SHP77 (cell line): ENCODE measurements around the gene TTYH3.
A peak's percentile ranks its signal among the peaks of the same experiment; 100 is the strongest.
"Not testable (repeated sequence)": the region's sequence is repeated elsewhere in the genome, so short reads cannot be mapped to it uniquely, and the experiment has no call there.

Experiments
- DNase-seq, 2 experiments: peaks; one replicate each; lab custom pipeline; 2025; lab: John Stamatoyannopoulos, UW

The TTYH3 gene

DNA sequence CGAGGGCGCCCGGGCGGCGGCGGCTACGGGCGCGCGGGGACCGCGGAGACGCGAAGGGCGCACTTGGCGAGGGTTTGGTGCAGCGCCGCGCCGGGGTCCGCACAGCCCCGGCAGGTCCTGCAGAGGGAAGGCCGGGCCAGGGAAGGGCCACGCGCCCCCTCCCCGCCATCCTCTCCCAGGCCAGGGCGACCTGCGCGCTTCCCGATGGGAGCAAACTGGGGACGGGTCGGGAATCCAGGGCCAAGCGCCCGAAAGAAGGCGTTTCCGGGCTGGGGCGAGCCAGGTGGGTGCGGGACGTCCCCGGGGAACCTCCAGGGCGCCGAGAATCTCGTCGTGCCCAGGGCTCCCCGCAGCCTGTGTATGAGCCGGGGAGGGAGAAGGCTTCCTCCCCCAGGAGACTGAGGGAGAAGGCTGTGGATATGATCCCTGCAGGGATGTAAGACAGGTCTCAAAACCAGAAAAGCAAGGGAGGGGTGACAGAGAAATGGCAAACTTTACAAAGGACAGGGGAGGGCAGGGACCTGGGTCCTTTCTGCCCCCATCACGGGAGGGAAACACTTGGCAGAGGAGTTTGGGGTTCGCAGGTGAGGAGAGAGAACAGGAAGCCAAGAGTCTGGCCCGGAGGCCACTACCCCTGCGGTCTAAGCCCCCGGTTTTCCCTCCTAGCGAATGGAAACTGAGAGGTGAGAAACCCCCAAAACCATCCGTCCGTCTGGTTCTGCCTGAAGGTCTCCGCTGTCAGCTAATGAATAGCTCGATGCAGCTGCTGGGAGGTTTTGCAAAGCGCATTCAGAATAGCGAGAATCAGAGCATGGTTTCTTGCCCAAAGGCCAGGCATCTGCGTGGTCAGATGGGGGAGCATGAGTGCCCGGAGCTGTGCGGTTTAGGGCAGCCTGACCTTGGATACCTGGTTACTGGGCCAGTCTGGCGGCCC is 56.9 kb downstream of the TTYH3 start:
- no peak for DNase-seq

DNA sequence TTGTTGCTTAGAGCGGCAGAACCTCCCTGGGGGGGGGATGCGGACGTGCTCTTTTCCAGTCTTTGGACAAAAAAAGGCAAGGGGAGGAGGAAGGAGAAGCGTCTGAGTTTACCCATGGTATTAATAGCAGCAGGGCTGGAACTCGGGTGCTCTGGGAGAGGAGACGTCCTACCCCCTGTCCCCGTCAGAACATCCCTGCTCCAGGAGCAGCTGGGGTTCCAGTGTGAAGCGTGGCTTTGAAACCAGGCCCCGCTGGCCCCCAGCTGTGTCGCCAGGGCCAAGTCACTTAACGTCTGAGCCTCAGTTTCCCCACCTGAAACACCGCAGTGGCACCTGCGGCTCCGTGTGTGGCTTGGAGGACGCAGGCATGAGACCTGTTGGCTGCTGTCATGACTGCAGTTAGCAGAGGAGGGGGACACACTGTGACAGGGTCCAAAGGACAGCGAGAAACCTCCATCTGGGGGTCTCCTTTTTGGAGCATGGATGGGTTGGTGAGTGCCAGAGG is 57.6 kb downstream of the TTYH3 start:
- DNase-seq, result no peak

DNA sequence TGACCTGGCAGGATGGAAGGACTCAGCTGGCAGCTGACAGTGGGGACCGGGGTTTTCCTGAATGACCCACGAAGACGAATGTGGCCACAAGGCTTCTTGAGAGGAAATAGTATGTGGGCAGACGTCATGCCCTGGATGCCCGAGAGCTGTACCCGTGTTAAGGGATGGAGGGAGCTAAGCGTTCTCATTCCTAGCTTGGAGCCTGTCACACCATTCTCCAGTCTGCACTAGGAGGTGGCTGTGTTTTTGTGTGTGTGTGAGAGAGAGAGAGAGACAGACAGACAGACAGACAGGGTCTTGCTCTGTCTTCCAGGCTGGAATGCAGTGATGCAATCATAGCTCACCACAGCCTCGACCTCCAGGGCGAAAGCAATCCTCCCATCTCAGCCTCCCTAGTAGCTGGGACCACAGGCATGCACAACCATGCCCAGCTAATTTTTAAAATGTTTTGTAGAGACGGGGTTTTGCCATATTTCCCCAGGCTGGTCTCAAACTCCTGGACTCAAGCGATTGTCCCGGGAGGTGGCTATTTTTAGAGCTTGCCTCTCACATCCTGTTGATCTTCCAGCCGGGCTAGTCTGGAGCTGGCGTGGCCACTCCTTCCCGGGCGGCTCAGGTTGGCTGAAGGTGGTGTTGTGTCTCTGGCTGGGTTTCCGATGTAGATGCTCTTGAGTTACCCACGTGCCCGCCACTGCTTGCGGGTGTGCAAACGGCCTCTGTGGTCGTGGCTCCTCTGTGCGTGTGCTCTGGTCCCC is 58.3 kb downstream of the TTYH3 start:
- DNase-seq, result peak; percentile 33 to 52

DNA sequence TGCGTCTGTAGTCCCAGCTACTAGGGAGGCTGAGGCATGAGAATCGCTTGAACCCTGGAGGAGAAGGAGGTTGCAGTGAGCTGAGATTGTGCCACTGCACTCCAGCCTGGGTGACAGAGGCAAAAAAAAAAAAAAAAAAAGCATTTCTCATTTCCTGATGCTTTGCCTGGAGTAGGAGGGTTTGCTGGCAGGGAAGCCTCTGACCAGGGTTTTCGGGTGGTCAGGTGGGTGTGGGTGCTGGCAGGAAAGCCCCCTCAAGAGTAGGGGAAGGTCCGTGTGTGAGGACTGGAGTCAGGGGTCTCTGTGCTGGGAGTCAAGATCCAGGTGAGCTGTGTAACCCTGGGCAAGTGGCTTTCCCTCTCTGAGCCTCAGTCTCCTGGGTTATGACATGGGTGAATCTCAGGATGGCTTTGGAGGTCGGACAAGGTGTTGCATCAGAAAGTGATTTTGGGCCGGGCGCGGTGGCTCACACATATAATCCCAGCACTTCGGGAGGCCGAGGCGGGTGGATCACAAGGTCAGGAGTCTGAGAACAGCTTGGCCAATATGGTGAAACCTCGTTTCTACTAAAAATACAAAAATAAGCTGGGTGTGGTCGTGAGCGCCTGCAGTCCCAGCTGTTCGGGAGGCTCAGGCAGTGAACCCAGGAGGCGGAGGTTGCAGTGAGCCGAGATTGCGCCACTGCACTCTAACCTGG is 59.4 kb downstream of the TTYH3 start:
- no peak for DNase-seq

DNA sequence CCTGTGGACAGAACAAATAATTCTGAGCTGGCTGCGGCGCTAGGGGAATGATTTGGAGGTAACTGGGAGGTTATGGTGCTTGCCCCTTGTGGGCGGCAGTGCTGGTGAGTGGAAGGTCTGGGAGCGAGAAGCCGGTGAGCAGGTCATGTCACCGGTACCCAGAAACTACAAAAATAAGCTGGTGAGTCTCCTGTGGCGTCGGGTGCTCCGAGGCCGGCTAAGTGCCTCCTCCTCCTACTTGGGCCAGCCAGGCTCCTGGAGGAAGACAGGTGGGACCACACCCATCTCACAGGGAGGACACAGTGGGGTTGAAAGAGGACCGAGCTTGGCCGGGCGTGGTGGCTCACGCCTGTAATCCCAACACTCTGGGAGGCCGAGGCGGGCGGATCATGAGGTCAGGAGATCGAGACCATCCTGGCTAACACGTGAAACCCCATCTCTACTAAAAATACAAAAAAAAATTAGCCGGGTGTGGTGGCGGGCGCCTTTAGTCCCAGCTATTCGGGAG is 60.2 kb downstream of the TTYH3 start:
- DNase-seq, result not testable (repeated sequence)

DNA sequence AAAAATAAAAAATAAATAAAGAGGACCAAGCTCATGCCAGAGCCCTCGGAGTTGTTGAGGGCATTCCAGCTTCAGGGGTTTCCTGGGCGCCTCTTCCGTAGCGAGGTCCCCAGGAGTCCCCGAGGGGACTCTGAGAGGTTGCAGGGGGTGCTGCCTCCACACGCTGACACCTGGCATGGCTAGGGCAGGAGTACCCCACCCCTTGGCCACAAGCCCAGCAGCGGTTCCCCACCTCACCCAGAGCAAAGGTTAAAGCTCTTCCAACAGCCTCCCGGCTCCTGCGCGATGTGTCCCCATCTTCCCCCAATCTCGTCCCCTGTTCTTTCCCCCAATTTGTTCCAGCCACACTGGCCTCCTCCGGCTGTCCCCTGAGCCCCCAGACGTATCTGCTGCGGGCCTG is 60.8 kb downstream of the TTYH3 start:
- no peak for DNase-seq

DNA sequence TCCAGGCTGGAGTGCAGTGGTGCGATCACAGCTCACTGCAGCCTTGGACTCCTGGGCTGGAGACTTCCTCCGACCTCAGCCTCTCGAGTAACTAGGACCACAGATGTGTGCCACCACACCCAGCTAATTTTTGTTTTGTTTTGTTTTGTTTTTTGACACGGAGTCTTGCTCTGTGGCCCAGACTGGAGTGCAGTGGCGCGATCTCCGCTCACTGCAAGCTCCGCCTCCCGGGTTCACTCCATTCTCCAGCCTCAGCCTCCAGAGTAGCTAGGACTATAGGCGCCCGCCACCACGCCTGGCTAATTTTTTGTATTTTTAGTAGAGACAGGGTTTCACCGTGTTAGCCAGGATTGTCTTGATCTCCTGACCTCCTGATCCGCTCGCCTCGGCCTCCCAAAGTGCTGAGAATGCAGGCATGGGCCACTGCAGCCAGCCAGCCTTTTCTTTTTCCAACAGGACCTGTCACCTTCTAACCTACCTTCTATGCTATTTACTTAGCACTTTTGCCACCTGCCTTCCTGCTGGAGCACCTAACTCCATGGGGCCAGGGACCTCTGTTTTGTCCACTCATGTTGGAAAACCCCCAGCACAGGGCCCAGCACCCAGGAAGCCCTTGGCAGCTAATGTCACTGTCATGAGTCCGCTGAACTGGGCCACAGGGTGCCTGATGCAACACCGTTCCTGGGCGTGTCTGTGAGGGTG is 61.8 kb downstream of the TTYH3 start:
- DNase-seq, result peak in 1 of 2 experiments; percentile 49

DNA sequence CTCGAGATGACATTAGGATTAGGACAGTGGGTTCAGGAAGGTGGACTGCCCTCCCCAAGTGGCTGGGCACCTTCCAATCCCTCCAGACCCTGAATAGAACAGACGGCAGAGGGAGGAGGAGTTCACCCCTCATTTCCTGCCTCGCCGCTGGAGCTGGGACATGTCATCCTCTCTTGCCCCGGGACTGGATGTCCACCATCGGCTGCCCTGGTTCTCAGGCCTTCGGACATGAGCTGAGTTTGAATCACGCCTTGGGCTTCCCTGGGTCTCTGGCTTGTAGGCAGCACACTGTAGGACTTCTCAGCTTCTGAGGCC is 62.3 kb downstream of the TTYH3 start:
- DNase-seq, result not testable (repeated sequence)

DNA sequence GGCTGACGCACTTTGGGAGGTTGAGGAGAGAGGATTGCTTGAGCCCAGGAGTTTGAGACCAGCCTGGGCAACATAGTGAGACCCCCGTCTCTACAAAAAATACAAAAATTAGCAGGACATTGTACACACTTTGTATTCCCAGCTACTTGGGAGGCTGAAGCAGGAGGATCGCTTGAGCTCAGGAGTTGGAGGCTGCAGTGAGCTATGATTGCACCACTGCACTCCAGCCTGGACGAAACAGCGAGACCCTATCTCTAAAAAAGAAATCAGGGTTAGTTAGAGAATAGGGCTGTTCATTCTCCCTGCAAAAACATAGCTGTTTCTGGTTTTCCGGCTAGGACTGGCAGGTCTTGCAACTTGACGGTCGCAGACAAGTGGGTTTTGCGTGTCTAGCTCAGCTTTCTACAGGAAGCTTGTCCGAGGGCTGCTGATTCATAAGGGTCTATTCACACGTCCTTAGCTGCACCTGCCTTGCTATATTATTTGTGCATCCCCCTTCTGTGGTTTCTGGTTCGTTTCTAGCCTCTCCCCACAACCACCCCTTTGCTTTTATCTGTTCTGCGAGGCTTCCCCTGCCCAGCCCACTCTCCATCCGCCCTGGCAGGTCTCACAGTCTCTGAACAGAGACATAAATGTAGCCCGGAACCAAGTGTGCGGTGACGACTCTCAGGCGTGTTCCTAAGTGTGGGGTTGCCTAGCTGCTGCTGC is 66.9 kb downstream of the TTYH3 start:
- peak in 1 of 2 experiments; percentile 54 for DNase-seq

DNA sequence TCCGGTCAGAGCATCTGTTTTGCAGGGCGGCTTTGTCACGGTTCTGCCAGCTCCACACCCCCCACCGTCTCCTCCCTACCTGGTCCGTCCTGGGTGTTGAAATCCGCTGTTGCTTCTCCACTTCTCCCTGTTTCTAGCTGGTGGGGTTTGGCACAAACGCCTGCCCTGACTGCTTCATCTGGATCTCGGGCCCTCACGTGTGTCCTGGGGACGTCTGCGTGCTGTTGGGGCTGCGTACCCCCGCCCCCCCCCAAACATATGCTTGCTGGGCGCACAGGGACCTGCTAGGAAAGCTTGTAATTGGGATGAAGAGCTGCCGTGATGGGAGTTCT is 67.5 kb downstream of the TTYH3 start:
- no peak for DNase-seq

DNA sequence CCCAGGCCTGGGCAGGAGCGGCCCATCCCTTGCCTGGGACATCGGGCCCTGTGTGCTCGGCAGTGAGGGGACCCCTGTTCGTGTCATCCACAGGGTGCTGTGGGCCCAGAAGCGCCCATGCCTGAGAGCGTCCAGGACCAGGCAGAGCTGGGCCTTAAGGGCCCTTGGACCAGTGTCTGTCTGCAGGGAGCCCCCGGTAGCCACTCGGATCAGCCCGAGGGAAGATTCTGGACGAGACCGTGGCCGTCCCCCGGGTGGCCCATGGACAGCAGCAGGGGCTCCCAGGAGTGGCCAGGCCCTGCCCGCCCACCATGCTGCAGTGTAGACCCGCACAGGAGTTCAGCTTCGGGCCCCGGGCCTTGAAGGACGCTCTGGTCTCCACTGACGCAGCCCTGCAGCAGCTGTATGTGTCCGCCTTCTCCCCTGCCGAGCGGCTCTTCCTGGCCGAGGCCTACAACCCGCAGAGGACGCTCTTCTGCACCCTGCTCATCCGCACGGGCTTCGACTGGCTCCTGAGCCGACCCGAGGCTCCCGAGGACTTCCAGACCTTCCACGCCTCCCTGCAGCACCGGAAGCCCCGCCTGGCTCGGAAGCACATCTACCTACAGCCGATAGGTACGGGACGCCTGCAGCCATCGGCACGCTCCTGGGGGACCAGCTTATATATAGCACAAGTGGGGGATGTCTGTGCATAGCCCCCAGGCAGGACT is 68.5 kb downstream of the TTYH3 start:
- DNase-seq, result no peak

DNA sequence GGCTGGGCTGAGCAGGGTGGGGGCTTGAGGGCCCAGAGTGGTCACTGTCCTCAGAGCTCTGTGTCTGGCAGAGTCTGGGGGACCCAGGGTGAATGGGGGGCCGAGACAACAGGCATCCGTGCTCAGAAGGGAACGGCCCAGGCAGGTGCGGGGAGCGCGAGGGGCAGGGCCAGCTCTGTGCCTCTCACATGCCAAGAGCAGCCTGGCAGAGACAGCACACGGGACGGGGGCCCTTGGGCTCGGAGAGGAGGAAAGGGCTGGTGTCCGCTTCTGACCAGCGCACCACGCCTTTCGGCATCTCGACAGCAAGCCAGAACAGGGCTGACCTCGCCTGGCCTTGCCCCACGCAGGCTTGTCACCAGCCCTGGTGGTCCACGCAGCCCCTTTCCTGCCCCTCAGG is 69.6 kb downstream of the TTYH3 start:
- DNase-seq, result no peak

DNA sequence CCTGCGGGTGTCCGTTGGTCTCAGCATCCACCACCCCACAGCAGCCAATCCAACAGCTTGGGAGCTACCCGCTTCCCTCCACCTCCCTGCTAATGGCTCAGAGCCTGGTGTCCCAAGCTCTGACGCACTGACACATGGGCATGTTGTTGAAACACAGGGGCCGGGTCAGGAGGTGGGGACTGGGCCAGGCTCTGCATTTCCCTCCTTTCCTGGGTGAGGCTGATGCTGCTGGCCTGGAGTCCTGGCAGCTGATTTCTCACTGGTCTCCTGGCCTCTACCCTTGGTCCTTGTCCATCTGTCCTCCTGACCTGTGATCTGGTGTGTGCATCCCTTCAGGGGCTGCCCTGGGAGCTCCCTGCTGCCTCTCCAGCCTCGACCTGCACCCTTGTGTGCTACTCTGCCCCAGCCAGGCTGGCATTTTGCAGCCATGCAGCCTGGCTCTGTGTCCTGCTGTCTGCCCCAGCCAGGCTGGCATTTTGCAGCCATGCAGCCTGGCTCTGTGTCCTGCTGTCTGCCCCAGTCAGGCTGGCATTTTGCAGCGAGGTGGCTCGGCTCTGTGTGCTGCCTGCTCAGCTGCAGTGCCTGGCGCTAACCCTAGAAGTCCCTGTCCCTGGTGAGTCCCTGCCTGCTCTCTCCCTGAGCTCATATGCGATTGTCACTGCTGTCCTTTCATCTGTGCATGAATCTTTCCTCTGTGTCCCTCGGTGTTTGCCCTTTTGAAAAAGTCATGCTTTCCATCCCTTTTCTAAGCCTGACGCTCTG is 70.2 kb downstream of the TTYH3 start:
- no peak for DNase-seq

DNA sequence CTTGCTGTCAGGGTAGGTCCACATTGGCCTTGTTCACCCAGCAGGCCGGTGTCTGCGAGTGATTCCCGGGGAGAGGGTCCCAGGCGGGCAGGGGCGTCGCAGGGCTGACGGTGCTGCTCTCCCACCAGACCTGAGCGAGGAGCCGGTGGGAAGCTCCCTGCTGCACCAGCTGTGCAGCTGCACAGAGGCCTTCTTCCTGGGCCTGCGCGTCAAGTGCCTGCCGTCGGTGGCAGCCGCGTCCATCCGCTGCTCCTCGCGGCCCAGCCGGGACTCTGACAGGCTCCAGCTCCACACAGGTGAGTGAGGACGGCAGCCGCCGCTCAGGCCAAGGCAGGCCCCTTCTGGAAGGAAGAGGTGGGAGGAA is 70.8 kb downstream of the TTYH3 start:
- peak; percentile 40 to 53 for DNase-seq

DNA sequence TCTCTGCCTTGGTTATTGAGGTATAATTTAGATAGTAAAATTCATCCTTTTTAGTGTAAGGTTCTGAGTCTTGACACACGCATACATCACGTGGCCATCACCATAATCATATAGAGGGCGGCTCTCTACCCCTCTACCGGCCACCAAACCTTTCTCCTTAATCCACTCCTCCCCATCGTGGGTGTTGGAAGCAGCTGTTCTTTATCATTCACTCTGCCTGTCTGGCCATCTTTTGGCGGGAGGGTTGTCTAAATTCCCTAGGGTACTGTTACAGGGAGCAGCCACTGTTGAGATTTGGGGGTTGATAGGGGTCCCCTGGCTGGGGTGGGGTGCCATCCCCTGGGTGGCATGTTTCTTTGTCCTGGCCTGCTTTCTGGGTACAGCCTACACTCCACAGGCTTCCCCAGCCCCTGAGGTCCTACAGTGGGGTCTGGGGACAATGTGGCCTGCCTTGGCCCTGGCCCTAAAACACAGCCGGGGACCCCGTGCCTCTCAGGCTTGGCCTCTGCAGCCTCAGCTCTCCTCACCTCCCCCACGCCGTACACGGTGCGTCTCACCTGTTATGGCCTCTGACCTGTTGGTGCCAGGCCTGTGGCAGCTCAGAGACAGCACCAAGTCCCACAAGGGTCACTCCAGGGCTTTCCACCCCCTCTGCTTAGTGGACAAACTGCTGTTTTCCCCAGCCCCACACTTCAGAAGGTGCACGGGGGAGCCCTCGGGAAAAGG is 73.7 kb downstream of the TTYH3 start:
- DNase-seq, result no peak

DNA sequence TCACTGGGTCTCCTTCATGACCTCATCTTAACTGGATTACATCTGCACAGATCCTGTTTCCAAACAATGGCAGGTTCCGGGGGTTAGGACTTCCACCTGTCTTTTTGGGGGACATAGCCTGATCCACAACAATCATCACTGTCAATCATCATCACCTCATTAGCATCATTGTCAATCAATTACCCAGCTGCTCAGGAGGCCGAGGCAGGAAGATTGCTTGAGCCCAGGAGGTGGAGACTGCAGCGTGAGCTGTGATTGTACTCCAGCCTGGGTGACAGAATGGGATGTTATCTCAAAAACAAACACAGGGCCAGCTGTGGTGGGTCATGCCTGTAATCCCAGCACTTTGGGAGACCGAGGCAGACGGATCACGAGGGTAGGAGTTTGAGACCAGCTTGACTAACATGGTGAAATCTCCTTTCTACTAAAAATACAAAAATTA is 74.9 kb downstream of the TTYH3 start:
- DNase-seq, result no peak

DNA sequence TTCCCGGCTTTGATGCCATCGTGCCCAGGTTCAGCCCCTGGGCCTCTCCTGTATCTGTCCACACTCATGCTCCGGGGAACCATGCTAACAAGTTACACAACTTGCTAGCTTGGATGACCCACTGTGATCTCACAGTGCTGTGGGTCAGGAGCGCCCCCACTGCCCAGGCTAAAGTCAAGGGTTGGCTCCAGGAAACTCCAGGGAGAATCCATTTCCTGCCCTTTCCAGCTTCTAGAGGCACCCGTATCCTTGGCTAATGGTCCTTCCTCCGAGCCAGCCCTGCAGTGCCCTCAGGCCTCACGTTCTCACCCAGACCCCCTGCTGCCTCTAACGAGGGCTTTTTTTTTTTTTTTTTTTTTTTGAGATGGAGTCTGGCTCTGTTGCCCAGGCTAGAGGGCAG is 75.7 kb downstream of the TTYH3 start:
- no peak for DNase-seq

DNA sequence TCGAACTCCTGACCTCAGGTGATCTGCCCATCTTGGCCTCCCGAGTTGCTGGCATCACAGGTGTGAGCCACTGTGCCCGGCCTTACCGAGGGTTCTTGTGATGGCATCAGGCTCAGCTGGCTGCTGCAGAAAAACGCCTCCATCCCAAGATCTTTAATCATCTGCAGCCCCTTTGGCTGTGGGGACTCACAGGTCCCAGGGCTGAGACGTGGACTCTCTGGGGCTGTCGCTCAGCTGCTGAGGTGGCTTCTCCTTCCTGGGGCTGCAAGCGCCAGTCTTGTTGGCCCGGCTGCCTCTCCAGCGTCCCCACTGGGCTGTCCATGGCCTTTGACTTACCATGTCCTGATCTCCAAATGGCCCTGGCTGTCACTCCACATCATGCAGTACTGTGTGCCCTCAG is 76.3 kb downstream of the TTYH3 start:
- DNase-seq, result no peak
